ENCODE measurements around the gene DNMBP. TPM values are rescaled to one million over a fixed set of nuclear protein-coding genes. Genes with fewer than 3 reads are reported as not detected.

DNMBP gene
- total and polyA plus RNA-seq, 2 of the 4 experiments (the other 2 are of a cell fraction) = 10.9 to 13.6 TPM

- CTCF ChIA-PET = no interaction called here
- H4K20me1 ChIP-seq (ENCODE audit: insufficient read depth, low read length) = no peaks in the 10 kb centered on the region
- H3K4me1 ChIP-seq (ENCODE audit: control insufficient read depth, insufficient read depth, low read length) = peaks cover 9% of the 10 kb centered on the region
- WGBS, 2 experiments (ENCODE audit: extremely low coverage in 2 of 2, insufficient read length in 1 of 2) = no CpG with 5 or more reads among the region's 9 CpGs
- dilution Hi-C loops (cut with HindIII; ENCODE audit: low sequenced_read_pairs, unreplicated experiment) = no loop called here
- ATAC-seq (ENCODE audit: low read depth) (no peak), DNase-seq (no peak)
- H3K36me3 ChIP-seq (ENCODE audit: control insufficient read depth, insufficient read depth, low read length) = no peaks in the 10 kb centered on the region
- no peak overlapping the region for H3K23ac ChIP-seq (ENCODE audit: low read depth, low read length)
- TF ChIP-seq MAFK (IDR thresholded peaks at IDR 0.05; ENCODE audit: low read depth, low read length) = no peak
- no peak for TF ChIP-seq USF2 (IDR thresholded peaks at IDR 0.05; ENCODE audit: low read depth, low read length)
- no peak for TF ChIP-seq NFE2L2 (IDR thresholded peaks at IDR 0.05; ENCODE audit: low read depth, low read length)
- no peak for TF ChIP-seq BHLHE40 (IDR thresholded peaks at IDR 0.05; ENCODE audit: low read depth, low read length)
- no peak for TF ChIP-seq MXI1 (IDR thresholded peaks at IDR 0.05; ENCODE audit: borderline replicate concordance, low read depth, low read length)
- no peak overlapping the region for H2AK5ac ChIP-seq (ENCODE audit: low read depth, low read length)
- no peak overlapping the region for H4K91ac ChIP-seq (ENCODE audit: insufficient read depth, low read depth, low read length)
- H2BK120ac ChIP-seq (ENCODE audit: low read depth, low read length) = no peak overlapping the region
- POLR2A ChIA-PET (ENCODE audit: unreplicated experiment) = no interaction called here
- no peak overlapping the region for H2BK15ac ChIP-seq (ENCODE audit: low read depth, low read length)
- H3K27ac ChIP-seq (ENCODE audit: insufficient read depth, low read length) = no peak overlapping the region
- H3K4me2 ChIP-seq (ENCODE audit: low read depth, low read length) = no peak overlapping the region
- no peak overlapping the region for H3K56ac ChIP-seq (ENCODE audit: extremely low read depth, insufficient read depth, low read length)
- intact Hi-C loops (cut with micrococcal nuclease) = no loop called here
- no peak overlapping the region for H2BK5ac ChIP-seq (ENCODE audit: low read depth, low read length, poor library complexity, severe bottlenecking)
- H4K8ac ChIP-seq (ENCODE audit: low read depth in 2 of 2, low read length in 2 of 2) = no peak overlapping the region
- H3K14ac ChIP-seq (replicated peaks; ENCODE audit: low read depth, low read length) = peak overlapping the region; percentile 71; the same call in 1 of the 2 replicates
- H2AK9ac ChIP-seq (replicated peaks; ENCODE audit: low read depth, low read length, poor library complexity) = no peak overlapping the region
- no peaks in the 10 kb centered on the region for H3K27me3 ChIP-seq (ENCODE audit: control insufficient read depth, insufficient read depth, low read length)
- peaks cover 40 to 59% of the 10 kb centered on the region in 2 experiments for H3K79me1 ChIP-seq (ENCODE audit: low read depth in 1 of 2, low read length in 2 of 2)
- no peak overlapping the region for H3K18ac ChIP-seq (ENCODE audit: low read depth, low read length)
- no peak overlapping the region for H3K9ac ChIP-seq (ENCODE audit: low read depth, low read length)
- no peak overlapping the region for H2BK20ac ChIP-seq (ENCODE audit: low read depth, low read length)
- no peak overlapping the region for H3K4ac ChIP-seq (ENCODE audit: low read depth, low read length)
- no peak overlapping the region for H2AFZ ChIP-seq (replicated peaks; ENCODE audit: low read length, poor library complexity)
- H3K9me1 ChIP-seq (ENCODE audit: insufficient read depth, low read length) = peaks cover 7% of the 10 kb centered on the region; the same call in 1 of the 2 replicates
- H3K9me3 ChIP-seq (ENCODE audit: control insufficient read depth, insufficient read depth, low read length) = no peaks in the 10 kb centered on the region
- H3K4me3 ChIP-seq (ENCODE audit: insufficient read depth, low read depth, low read length) = no peak overlapping the region
- in situ Hi-C loops (cut with MboI; ENCODE audit: low sequenced_read_pairs) = no loop called here
- BruUV-seq (replicated peaks) = no TSS peak
- H4K5ac ChIP-seq (ENCODE audit: low read depth, low read length) = no peak overlapping the region; the same call in 1 of the 2 replicates
These were observed 95.9 kb downstream of the DNMBP start for GRCh38 chr10:99913831-99914235.
